HepG2 (cell line): Measurements from ENCODE around the gene IRF4. TPM values are rescaled to one million over a fixed set of nuclear protein-coding genes. Genes with fewer than 3 reads are reported as not detected.

Source experiments
- HOXA3 ChIP-seq: sonication (generic); formaldehyde crosslinking; IDR thresholded peaks from 2 replicates; pipeline ENCODE4 v1.5.0; 2020; ENCODE audit warnings: missing genetic modification reagents
- TARDBP ChIP-seq: sonication (generic); formaldehyde crosslinking; IDR thresholded peaks from 2 replicates; pipeline ENCODE4 v1.8.0; 2022; ENCODE audit warnings: mild to moderate bottlenecking, missing genetic modification reagents
- ZNF407 ChIP-seq: sonication (generic); formaldehyde crosslinking; IDR thresholded peaks from one replicate; pipeline ENCODE4 v1.5.1; 2020; ENCODE audit warnings: mild to moderate bottlenecking, missing genetic modification reagents; ENCODE audit errors: not compliant biosample characterization
- polyA plus RNA-seq, 8 experiments: library from polyadenylated mRNA; depleted of rRNA in 3 of 8; stranded (reverse) in 7 of 8; unstranded in 1 of 8; fragments of >200 nt; fragmentation: Illumina TruSeq in 4 of 8; extraction: Trizol in 4 of 8; gene quantifications; 2 replicates each; pipeline versions ENCODE4 v1.2.1 to v1.2.3, GENCODE V29; 2011 to 2016; ENCODE audit warnings: low read depth in 4 of 8, missing spikeins in 1 of 8, mixed read lengths in 1 of 8; ENCODE audit not compliant: insufficient read depth in 1 of 8
- total RNA-seq, 5 experiments: library from RNA; depleted of rRNA; stranded (reverse); fragments of >200 nt; fragmentation: Illumina TruSeq; extraction: Trizol; gene quantifications; 2 replicates each; pipeline ENCODE4 v1.2.3, GENCODE V29; 2016; ENCODE audit warnings: low read depth in 1 of 5

Gene IRF4
- total and polyA plus RNA-seq, 2 of the 13 experiments (the other 11 are each of a cell fraction or from before 2014, with no cell fraction given) = 0.07 to 0.09 TPM

- TF ChIP-seq HOXA3 (CRISPR knock-in tag) = no peak
- TF ChIP-seq ZNF407 (CRISPR knock-in tag) = no peak
- no peak for TF ChIP-seq TARDBP
These were observed 20.0 kb downstream of the IRF4 start (continued) for GRCh38 chr6:411402-412145.
